ENCODE results near the gene EEF1A2.

- no peak for TF ChIP-seq EP300 (IDR thresholded peaks at IDR 0.05)
- no peak for TF ChIP-seq POLR2A (IDR thresholded peaks at IDR 0.05)
Measured at GRCh38 chr20:63461104-63461763, 37.6 kb downstream of the EEF1A2 start.

All from tibial nerve (tissue), 3 donors.